HG02973 (cell line): Measurements from ENCODE around the gene CLEC6A.
"Not testable (repeated sequence)": the region's sequence is repeated elsewhere in the genome, so short reads cannot be mapped to it uniquely, and the experiment has no call there.

Experiments
- ATAC-seq: cut with Tn5 transposase; IDR thresholded peaks from one replicate; pipeline ENCODE4 v1.9.1; 2021; ENCODE audit warnings: moderate library complexity; ENCODE audit not compliant: unreplicated experiment

The CLEC6A gene

DNA sequence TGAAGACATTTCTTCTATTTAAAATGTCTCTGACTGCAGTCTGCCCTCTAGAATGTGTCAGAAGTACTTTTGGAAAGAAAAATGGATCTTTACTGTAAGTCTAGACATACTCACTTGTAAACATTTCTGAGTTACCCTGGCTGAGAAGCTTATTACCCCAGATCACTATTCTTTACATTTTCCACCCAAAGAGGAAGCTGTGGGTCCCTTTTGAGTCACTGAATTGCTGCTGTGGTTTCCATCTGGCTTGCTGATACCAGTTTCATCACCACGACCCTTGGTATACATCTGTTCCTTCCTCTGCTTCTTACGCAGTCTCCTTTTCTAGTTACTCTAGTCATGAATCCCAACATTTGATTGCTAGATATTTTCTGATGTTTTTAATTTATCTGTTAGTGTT, 37.3 kb downstream of the CLEC6A start:
- ATAC-seq, result peak; percentile 98

GRCh38 chr12:8495671-8496070, 39.9 kb downstream of the CLEC6A start:
- not testable (repeated sequence) for ATAC-seq

GRCh38 chr12:8496074-8496473, 40.3 kb downstream of the CLEC6A start:
- ATAC-seq, result not testable (repeated sequence)

GRCh38 chr12:8499616-8500015, 43.9 kb downstream of the CLEC6A start:
- no peak for ATAC-seq

- ATAC-seq, result no peak
Observed at GRCh38 chr12:8501720-8502119, 46.0 kb downstream of the CLEC6A start.

DNA sequence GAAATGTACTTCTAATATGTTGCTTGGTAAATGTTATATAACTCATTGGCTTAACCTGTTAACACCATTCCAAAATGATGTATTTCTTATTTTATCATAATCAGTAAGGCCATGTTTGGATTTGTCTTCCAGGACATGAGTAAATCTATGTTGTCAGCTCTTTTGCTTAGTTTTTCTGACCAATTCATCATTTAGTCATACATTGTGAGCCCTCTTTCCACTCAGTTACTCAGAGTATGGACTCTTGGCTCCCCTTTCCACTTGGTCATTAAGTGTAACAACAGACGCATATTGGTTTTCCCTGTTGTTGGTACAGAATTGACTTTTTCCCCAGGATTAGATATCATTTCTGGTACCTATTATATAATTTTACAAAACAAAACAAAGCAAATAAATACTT, 48.6 kb downstream of the CLEC6A start:
- ATAC-seq, result no peak

DNA sequence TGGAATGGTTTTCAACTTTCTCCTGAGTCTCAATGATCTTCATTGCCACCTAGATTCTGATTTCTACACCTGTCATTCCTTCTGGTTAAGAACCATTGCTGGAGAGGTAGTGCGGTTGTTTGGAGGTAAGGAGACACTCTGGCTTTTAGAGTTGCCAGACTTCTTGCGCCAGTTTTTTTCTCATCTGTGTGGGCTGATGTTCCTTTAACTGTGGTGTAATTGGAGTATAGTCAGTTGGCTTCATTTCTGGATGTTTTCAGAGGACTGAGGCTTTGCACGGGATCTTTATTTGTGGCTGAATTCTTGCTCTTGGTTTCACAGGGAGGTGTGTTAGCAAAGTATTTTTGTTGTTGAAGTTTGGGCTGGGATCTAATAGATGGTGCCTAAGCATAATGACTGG, 51.8 kb downstream of the CLEC6A start:
- ATAC-seq, result no peak

- ATAC-seq, result no peak
Observed at GRCh38 chr12:8508223-8508622, 52.5 kb downstream of the CLEC6A start.

DNA sequence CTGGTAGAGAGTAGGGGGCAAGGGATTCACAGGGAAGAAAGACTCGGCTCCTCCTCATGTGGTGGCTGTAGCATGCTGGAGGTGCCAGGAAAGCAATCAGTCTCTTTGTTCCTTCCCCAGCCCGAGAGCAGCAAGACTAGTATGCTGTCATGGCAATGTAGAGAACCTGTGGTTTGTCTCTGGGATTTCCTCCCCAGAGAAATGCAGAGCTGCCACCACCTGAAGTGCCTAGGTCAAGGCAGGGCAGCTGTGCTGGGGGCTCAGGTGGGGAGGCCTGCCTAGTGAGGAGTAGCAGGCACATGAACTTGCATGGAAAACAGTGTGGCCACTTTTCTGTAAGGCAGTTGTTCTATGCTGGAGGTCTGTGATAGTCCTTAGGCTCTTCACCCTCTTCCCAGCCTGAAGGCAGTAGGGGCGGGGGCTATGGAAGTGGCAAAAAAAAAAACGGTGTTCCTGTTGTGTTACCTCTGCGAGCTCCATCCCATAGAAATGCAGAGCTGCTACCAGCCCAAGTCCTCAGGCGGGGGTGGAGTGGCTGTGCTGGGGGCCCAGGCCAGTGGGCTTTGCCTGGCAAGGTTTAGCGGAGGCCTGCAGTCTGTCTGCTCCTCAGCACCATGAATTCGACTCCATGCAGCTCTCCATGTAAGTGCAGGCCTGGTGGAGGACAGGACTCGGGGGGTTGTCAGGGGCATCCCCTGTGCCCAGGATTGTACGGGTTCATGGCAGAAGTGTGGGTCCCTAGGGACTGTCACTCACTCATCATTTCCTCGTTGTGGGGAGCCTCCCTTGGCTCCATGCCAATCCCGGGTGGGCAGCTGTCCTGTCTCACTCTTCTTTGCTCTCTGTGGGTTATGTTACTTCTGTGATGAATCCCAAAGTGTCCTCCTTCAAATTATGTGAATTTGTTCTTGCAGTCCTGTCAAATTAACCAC, 53.4 kb downstream of the CLEC6A start:
- ATAC-seq, result no peak

DNA sequence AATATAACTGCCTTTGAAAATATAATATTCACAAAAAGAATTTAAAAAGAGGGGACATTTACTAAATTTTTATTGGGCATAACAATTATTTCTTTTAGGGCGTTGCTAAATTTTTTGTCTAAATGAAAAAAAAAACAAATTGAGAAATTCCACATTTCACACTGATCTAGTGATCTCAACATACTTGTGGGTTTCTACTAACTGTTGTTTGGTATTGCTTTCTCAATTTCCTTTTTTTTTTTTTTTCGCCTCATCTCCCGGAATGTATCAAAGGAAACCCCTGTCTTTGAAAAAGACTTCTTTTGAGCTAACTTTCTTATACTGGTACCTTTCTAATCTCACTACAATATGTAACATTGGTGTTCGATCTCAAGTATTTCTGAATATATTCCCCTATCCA, 57.5 kb downstream of the CLEC6A start, which contains the start of gene CLEC4D:
Gene CLEC4D (plus strand): TSS at position 248 of the 400 bp plus-strand sequence. CDS start 230 bp downstream, outside the sequence.
- no peak for ATAC-seq

DNA sequence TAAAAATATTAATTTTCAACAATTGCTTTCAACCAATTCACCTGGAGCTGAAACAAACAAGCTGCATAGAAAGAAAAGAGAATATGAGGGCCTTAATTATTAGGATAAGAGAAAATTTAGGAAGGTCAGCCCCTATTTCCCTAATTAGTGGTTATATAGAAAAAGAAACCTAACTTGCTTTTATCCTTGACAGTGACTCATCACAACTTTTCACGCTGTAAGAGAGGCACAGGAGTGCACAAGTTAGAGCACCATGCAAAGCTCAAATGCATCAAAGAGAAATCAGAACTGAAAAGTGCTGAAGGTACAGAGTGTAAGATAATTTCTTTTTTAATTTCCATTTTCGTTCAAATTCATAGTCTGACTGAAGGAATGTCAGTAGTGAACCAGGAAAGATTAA, 62.2 kb downstream of the CLEC6A start:
- ATAC-seq, result no peak

DNA sequence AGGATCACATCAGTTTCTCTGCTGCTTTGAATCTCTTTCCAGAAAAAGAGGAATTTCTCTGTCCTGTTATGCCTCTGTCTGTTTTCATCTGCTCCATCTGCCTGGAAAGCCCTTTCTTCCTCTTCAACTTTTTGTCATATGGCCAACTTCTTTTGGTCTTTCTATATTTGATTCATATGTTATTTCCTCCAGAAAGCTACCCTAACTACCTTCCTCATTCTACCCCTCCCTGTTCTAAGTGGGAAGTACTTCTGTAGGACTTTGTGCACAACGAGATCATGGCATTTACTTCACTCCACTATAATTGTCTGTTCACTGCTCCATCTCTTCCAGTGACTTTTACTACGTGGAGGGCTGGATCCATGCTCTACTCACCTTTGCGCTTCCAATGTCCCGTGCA, 63.4 kb downstream of the CLEC6A start:
- no peak for ATAC-seq

DNA sequence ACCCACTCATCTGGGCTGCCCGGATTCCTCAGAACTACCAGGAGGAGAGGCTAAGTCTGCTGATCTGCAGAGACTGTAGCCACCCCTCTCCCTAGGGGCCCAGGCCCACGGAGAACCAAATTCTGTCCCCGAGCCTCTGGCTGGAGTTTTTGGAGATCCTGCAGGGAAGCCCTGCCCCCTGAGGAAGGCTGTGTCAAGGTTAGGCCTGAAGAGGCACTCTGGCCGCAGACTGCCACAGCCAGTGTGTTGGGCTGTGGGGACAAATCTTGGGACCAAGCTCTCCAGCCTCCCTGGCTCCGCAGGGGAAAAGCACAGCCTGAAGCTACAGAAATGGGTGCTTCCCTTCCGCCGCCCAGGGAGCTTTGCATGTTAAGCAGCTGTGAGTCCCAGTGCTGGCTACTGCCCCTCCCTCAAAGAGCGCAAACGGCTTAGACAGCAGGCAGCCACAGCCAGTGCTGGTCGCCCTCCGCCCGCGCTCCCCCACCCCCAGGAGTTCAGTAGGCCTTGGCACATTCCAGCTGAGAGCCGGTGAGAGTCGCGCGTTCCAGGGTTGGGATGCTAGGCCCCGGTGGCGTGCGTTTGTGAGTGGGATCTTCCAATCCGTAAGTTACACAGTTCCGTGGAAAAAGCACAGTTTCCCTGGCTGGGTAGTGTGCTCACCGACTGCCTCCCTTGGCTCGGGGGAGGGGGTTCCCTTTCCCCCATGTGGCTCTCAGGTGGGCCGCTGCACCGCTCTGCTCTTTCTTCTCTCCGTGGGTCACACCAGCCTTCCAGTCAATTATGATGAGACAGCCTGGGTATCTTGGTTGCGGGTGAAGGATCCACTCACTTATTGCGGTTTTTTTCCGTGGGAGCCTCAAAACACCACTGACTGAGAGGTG, 71.7 kb downstream of the CLEC6A start:
- no peak for ATAC-seq
